Measurements from ENCODE around the gene FRMD4A.
"Not testable (repeated sequence)": the region's sequence is repeated elsewhere in the genome, so short reads cannot be mapped to it uniquely, and the experiment has no call there.

FRMD4A gene

GRCh38 chr10:13970236-13970956 is 360.3 kb downstream of the FRMD4A start:
- DNase-seq, result no peak
- in situ Hi-C loops (cut with HindIII; ENCODE audit: low pct_ligation_motif_present, low pct_unique_long_range_greater_than_20kb, low sequenced_read_pairs), result no loop called here

GRCh38 chr10:13969792-13970140 is 361.0 kb downstream of the FRMD4A start:
- in situ Hi-C loops (cut with HindIII; ENCODE audit: low pct_ligation_motif_present, low pct_unique_long_range_greater_than_20kb, low sequenced_read_pairs), result no loop called here
- no peak for DNase-seq

- in situ Hi-C loops (cut with HindIII; ENCODE audit: low pct_ligation_motif_present, low pct_unique_long_range_greater_than_20kb, low sequenced_read_pairs), result no loop called here
- DNase-seq, result no peak
Measured at GRCh38 chr10:13969118-13969791, 361.5 kb downstream of the FRMD4A start.

- no peak for DNase-seq
- in situ Hi-C loops (cut with HindIII; ENCODE audit: low pct_ligation_motif_present, low pct_unique_long_range_greater_than_20kb, low sequenced_read_pairs), result no loop called here
Measured at GRCh38 chr10:13961853-13962252, 368.9 kb downstream of the FRMD4A start.

GRCh38 chr10:13961097-13961496 is 369.6 kb downstream of the FRMD4A start:
- in situ Hi-C loops (cut with HindIII; ENCODE audit: low pct_ligation_motif_present, low pct_unique_long_range_greater_than_20kb, low sequenced_read_pairs), result no loop called here
- DNase-seq, result peak; percentile 89

GRCh38 chr10:13960603-13961002 is 370.1 kb downstream of the FRMD4A start:
- in situ Hi-C loops (cut with HindIII; ENCODE audit: low pct_ligation_motif_present, low pct_unique_long_range_greater_than_20kb, low sequenced_read_pairs), result no loop called here
- peak; percentile 41 for DNase-seq

GRCh38 chr10:13959443-13960359 is 371.0 kb downstream of the FRMD4A start:
- in situ Hi-C loops (cut with HindIII; ENCODE audit: low pct_ligation_motif_present, low pct_unique_long_range_greater_than_20kb, low sequenced_read_pairs), result no loop called here
- DNase-seq, result no peak

- no peak for DNase-seq
- in situ Hi-C loops (cut with HindIII; ENCODE audit: low pct_ligation_motif_present, low pct_unique_long_range_greater_than_20kb, low sequenced_read_pairs), result no loop called here
Measured at GRCh38 chr10:13957856-13958255, 372.9 kb downstream of the FRMD4A start.

GRCh38 chr10:13956826-13957225 is 373.9 kb downstream of the FRMD4A start:
- in situ Hi-C loops (cut with HindIII; ENCODE audit: low pct_ligation_motif_present, low pct_unique_long_range_greater_than_20kb, low sequenced_read_pairs), result no loop called here
- DNase-seq, result no peak

- in situ Hi-C loops (cut with HindIII; ENCODE audit: low pct_ligation_motif_present, low pct_unique_long_range_greater_than_20kb, low sequenced_read_pairs), result no loop called here
- DNase-seq, result no peak
Measured at GRCh38 chr10:13955409-13956068, 375.2 kb downstream of the FRMD4A start.

GRCh38 chr10:13954195-13954594 is 376.5 kb downstream of the FRMD4A start:
- DNase-seq; in situ Hi-C loops (cut with HindIII; ENCODE audit: low pct_ligation_motif_present, low pct_unique_long_range_greater_than_20kb, low sequenced_read_pairs): not testable (repeated sequence)

GRCh38 chr10:13953371-13953770 is 377.4 kb downstream of the FRMD4A start:
- in situ Hi-C loops (cut with HindIII; ENCODE audit: low pct_ligation_motif_present, low pct_unique_long_range_greater_than_20kb, low sequenced_read_pairs), result no loop called here
- DNase-seq, result no peak

- in situ Hi-C loops (cut with HindIII; ENCODE audit: low pct_ligation_motif_present, low pct_unique_long_range_greater_than_20kb, low sequenced_read_pairs), result no loop called here
- no peak for DNase-seq
Measured at GRCh38 chr10:13950543-13950939, 380.2 kb downstream of the FRMD4A start.

- in situ Hi-C loops (cut with HindIII; ENCODE audit: low pct_ligation_motif_present, low pct_unique_long_range_greater_than_20kb, low sequenced_read_pairs), result no loop called here
- DNase-seq, result peak; percentile 84
Measured at GRCh38 chr10:13949844-13950542, 380.7 kb downstream of the FRMD4A start.

- DNase-seq, result no peak
- in situ Hi-C loops (cut with HindIII; ENCODE audit: low pct_ligation_motif_present, low pct_unique_long_range_greater_than_20kb, low sequenced_read_pairs), result no loop called here
Measured at GRCh38 chr10:13946209-13946460, 384.6 kb downstream of the FRMD4A start.

- no peak for DNase-seq
- in situ Hi-C loops (cut with HindIII; ENCODE audit: low pct_ligation_motif_present, low pct_unique_long_range_greater_than_20kb, low sequenced_read_pairs), result no loop called here
Measured at GRCh38 chr10:13945390-13946208, 385.1 kb downstream of the FRMD4A start.

- in situ Hi-C loops (cut with HindIII; ENCODE audit: low pct_ligation_motif_present, low pct_unique_long_range_greater_than_20kb, low sequenced_read_pairs), result no loop called here
- no peak for DNase-seq
Measured at GRCh38 chr10:13944823-13945222, 385.9 kb downstream of the FRMD4A start.

Data from ACHN (cell line).